Inferior parietal cortex (tissue), 1 donor: ENCODE results near the gene ASPRV1.

Experiments used
- DNase-seq: peaks from one replicate; pipeline ENCODE4 v3.0.0-alpha.2; 2016; ENCODE audit errors: extremely low spot score

The ASPRV1 gene

DNA sequence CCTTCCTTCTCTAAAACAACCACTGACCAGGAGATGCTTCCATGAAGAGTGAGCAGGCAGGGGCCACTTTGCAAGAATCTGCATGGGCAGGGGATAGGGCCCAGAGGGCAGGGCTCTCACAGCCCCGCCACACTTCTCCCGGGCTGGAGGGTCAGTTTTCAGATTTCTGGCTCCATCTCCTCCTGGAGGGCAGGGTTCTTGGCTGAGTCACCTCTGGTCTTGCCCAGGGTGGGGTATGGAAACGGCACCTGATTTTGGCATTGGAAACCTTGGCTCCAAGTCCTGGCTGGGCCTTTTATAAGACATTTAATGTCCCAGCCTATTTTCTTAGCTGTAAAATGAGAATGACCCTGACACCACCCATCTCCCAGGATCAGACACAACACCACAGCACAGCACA, 27.6 kb upstream of the ASPRV1 start:
- no peak for DNase-seq

DNA sequence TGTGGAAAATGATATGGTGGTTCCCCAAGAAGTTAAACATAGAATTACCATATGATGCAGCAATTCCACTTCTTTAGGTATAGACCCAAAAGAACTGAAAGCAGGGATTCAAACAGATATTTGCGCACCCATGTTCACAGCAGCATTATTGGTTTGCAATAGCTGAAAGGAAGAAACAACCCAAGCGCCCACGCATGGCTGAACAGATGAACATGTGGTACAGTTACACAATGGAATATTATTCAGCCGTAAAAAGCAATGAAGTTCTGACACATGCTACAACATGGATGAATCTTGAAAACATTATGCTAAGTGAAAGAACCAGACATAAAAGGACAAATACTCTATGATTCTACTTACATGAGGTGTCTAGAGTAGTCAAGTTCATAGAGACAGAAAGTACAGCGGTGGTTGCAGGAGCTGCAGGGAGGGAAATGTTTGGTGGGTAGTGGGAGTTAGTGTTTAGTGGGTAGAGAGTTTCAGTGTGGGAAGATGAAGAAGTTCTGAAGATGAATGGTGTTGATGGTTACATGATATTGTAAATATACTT, 26.7 kb upstream of the ASPRV1 start:
- DNase-seq = no peak

DNA sequence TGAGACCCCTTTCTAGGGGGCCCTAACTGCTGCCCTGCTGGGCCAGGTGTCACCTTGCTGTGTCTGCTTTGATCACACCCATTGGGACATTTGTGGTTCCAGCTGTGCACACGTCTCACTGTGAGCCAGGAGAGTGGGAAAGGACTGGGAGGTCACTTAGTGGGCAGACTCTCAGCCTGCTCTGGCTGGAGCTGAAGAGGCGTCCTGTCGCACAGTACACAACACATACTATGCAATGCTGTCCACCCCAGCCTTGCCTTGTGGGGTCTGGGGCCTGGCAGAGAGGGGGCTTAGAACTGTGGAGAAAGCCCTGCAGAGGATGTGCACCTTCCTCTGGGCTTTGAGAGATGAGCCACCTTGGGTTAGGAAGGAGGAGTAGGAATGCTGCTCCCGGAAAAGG, 25.3 kb upstream of the ASPRV1 start:
- no peak for DNase-seq

DNA sequence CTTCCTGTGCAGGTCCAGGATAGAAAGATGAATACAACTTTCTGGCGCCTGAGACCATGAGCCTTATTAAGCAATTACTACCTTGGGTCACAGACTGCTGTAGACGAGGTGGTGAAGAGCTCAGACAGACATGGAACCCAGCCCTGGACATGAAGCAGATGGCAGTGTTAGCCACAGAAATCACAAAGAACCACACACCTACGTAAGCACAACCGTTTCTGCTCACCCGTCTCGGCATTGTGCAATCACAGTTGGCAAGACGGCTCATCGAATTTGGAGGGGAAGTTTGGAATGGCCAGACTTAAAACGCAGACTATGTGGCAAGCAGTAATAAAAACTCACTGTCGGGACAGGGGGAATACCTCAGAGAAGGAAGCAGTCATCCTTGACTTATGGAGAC, 24.3 kb upstream of the ASPRV1 start:
- no peak for DNase-seq

DNA sequence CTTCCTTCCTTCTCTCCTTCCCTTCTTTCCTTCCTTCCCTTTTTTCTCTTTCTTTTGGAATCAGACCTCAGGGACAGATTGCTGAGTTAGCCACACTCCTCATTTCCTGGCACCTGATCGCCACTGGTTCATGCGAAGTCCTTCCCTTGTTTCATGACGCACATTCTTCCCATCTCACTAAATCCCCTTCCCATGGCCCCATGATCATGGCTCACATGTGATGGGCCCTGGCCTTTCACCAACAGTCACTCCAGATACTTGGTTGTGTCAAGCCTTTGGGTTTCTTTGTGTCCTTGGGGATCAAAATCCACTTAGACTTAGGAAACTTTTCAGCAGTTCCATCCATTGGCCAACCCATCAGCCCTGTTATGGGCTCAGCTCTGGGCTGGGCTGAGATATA, 23.8 kb upstream of the ASPRV1 start:
- no peak for DNase-seq

DNA sequence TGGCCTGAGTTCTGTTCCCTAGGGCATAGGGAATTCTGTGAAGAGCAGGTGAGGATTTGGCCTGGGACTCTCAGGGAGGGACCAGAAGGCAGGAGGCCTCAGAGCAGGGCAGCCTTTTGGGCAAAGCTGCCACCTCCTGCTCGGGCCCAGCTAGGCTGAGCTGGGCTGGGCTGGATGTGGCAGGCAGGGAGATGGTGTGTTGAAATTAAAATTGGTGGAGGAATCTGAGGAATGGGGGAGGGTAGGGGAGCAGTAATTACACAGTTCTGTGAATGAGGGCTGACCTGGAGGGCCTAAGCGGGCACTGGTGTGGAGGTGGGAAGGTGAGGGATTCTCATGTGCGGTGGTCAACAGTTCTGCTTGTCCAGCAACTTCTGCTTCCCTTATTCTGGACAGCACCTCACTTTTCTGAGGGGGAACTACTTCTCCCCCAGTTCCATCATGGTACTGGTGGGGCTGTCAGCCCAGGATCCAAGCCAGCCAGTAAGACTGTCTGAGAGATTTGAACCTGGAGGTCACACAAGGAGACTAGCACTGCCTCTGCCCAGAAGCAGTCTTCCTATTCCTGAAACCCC, 22.0 kb upstream of the ASPRV1 start:
- DNase-seq = no peak

DNA sequence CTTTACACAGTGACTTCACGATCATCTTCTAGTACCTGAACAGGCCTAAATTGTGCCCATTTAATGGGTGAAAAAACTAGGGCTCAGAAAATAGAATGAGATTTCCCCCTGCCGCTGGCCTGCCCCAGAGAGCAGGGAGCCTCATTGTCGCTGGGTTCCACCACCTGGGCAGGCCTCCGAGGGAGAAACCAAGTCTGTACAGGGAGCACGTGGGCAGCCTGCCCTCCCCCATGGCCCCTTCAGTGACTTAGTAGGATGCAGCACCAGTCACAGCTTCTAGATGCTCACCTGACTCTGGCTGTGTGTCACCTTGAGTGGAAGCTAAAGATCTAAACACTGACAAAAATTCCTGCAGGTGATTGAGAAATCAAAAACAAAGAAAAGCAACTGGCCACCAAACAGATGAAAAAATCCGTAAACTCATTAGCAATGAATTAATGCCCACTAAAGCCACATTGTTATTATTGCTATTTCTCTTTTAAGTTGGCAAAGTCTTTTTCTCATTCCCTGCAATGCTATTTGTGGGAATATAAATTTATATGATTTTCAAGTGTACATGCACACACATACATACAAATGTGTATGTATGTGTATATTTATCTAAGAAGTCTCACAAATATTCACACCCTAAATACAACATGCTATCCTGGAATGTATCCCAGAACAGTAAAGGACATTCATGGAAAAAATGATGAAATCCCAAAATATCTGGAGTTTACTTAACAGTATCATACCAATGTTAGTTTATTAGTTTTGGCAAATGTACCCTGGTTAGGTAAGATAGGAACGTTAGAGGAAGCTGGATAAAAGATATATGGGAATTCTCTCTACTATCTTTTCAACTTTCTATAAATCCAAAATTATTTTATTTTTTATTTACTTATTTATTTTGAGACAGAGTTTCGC, 18.7 kb upstream of the ASPRV1 start:
- DNase-seq = no peak

DNA sequence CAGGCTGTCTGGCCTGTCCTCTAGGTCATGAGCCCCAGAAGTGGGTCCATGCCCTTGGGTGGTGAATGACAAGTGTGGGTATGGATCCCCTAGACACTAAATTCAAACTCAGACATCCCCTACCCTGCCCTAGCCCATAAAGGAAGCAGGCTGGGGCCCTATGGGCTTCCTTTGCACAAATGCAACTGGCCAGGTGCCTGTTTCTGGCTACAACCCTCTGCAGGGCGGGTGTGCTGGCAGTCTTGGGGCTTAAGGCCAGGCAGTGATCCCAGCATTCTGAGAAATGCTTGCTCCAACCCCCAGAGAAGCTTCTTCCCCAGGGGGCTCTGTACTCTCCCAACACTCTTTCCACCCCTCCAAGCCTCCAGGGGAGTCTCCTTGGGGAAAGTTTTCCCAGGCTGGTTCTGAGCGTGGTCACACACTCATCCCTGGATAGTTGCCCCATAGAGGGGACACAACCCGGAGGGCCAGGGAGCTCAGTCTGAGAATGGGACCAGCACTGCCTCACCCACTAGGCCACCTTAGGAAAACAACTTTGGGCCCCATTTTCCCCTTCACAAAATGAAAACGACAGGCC, 16.6 kb upstream of the ASPRV1 start:
- DNase-seq = no peak

DNA sequence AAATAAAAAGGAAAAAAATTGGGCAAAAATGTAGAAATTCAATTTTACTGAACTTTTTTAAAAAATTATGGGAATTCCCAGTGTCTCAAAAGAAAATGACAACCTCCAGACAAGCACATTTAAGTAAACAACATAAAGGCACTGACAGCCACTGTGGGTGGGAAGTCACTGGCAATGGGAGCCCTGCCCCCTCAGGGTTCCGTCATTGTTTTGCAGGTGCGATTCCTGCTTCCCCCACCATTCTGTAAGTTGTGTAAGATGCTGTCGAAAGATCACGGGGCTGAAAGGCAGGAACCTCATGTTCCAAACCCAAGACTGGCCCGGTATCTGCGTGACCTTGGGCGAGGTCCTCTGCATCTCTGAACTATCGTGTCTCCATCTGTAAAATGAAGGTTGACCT, 15.8 kb upstream of the ASPRV1 start:
- DNase-seq = no peak

DNA sequence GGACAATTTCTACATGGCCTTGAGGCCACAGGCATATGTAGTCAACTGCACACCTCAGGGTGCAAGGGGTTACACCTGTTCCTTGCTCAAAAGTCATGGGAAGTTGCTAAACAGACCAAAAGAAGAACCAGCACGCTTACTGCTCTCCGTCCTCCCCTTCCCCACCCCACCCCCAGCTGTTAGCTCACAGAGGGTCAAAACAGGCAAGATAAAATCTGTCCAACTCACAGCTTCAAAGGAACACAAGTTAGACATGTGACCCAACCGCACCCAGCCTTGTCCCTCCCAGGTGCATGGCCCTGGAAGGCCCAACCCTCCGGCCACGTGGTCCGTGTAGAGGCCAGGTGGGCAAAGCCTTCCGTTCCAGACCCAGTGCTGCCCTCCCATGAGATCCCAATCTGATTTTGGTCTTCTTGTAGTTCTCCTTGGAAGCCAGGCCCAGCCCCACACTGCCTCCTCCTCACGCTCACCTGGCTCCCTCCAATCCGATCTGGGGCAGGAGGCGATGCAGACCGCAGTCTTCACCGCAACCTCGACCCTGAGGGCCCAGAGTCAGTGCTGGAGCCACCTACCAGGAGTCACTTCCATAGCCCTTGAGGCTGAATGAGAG, 14.5 kb upstream of the ASPRV1 start:
- peak; percentile 6 for DNase-seq

DNA sequence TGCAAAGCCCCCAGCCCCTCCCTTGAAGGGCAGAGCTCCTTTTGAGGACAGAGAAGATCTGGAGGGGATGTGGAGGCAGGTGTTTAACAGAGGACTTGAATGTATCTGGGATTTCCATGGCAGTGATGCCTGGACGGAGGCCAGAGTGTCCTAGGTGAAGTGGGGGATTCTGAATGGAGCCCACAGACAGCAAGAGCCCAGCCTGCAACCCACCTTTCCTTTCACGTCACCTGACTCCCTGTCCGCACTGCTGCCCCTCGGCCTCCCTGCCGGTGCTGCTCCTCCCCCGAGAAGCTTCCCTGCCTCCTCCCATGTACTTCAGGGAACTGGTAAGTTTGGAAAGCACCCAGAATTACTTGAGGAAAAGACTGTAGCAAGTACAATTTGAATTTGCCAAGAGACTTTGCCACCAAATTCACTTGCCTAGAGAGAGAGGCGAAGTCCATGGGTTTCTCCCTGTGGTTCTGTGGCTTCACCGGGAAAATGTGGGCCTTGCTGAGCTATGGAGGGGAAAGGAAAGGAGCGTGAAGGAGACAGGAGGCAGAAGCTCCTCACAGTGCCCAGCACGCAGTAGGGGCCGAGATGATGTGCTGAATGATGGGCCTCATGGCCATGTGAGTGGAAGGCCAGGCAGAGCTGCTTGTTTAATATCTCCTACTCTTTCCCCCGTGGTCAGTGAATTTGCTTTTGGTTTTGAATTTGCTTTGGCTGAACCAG, 13.9 kb upstream of the ASPRV1 start:
- no peak for DNase-seq

DNA sequence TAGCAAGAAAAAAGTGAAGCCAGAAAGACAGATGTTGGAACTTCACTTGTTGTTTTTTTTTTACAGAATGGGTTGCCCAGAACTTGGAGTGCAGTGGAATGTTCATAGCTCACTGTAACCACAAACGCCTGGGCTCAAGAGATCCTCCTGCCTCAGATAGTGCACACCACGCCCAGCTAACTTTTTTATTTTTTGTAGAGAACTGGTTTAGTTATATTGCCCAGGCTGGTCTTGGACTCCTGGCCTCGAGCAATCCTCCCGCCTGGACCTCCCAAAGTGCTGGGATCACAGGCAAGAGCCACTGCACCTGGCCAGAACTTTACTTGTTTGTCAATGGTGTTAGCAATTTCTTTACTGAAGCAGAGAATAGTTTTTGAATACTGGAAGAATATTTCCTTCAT, 11.9 kb upstream of the ASPRV1 start:
- DNase-seq = peak; percentile 3

DNA sequence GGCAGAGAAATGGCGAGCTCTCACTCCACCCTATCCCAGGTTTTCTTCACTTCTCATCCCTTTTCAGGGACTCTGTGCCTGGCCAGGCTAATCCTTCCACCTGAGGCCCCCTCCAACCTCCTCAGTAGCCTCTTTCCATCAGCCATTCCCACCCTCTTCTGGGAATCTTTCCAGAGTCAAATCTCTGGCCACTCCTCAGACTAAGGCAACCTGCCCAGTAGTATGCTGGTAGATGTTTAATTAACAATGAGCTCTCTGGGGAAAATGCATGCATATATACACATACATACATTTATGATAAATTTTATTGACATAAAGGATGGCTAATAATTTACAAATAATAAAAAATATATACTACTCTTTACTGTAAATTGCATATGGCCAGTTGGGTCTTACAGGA, 11.4 kb upstream of the ASPRV1 start:
- no peak for DNase-seq

DNA sequence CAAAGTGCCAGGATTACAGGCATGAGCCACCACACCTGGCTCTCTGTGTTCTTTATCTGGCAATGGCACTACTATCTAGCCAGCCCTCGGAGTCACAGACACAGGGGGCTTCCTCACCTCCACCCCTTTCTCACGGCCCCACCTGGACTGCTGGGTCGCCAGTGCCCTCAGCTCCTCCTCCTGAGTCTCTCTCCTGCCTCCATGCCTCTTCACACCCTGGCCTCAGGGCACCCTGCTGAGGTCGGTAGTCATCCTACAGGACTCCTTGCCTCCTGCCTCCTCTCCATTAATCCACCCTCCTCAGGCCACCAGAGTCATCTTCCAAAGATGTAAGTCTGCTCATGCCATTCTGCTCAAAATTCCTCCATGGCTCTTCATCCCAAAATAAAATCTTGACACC, 8.6 kb upstream of the ASPRV1 start:
- no peak for DNase-seq

DNA sequence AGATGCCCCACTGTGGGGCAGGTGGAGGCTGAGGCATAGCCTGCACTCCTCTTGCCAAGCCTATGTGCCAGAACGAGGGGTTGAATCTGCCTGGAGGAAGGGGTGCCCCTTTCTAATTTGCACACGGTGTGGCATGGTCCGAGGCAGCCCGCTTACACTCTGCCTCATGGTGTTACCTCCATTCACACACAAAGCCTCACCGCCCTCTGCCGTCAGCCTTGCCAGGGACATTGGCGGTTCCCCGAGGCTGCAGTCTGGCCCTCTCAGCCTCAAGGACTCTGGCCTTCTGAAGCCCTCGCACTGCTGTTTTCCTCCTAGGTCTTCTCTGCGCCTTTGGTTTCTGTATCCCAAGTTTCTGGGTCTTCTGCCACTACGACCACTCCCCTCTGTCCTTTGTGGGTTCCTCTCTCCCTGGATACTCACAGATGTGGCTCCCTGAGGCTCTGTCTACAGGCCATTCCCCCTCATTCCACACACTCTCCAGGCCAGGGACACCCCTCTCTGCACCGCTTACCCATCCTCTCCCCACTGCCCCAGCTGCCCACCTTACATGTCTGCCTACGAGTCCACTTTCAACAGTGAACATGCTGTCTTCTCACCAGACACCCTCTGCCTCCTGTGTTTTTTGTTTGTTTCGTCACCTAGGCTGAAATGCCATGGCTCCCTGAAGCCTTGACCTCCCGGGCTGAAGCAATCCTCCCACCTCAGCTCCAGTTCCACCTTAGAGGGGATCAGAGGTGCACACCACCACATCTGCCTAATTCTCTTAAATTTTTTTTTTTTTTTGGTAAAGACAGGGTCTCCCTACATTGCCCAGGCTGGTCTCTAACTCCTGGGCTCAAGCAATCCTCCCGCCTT, 7.9 kb upstream of the ASPRV1 start:
- no peak for DNase-seq

DNA sequence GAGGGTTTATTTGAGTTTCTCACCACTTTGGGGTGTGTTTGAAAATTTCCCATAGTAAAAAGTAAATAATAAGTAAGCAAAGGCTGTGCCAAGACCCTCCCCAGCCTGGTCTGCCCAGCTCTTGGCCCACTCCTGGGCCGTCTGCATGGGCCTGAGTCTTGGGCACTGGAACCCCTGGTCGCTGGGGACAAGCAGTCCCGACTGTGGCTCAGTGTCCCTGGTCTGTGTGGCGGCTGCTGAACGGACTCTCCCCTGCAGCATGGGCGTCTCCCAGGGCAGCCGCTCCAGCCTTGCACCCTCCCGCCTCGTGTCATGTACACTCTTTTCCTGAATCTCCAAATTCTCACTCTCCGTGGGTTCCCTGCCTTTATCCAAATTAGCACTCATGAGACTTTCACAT, 7.2 kb upstream of the ASPRV1 start:
- DNase-seq = no peak

DNA sequence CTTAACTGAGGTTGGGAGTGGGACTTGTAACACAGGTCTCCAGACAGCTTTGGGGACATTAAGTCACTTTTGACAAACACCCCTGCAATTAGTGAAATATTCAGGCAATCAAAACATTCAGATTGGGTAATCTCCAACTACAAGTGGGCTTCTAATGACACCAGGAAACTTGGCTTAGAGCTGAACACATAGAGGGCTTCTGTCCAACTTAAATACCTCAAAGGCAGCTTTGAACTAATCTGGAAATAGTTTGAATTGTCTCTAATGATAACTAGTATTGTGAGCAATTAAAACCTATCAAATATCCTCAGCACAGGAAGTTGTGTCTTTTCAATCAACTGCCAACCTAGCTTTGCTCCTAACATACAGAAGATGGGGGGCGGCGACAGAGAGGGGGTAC, 5.1 kb upstream of the ASPRV1 start:
- DNase-seq = no peak

DNA sequence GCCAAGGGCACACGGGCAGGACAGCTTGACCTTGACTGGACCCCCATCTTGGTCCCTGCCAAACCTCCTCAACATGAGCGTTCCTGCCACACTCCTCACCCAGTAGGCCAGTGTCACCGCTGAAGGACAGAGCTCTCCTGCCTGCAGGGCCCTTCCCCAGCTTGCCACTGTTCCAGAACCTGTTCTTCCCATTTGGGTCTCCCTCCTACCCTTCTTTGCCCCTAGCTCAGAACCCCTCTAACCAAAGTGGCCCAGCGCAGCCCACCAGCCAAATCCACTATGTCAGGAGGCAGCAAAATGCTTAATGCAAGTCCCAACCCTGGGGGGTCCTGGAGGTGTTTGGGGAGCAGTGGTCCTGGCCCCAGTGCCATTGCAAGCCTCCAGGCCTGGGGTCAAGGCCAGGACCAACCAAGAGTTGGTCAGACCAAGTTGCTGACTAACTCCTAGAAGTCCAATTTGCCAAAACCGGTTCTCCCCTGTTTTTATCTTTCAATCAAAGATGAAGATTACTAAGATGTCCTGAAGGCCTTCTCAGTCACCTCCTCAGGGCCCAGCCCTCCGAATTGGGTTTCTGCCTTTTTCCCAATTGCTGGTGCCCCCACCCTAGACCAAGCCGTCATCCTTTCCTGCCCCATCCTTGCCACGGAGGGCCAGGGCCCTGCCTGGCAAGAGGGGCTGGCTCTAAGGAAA, 4.5 kb upstream of the ASPRV1 start:
- DNase-seq = no peak

DNA sequence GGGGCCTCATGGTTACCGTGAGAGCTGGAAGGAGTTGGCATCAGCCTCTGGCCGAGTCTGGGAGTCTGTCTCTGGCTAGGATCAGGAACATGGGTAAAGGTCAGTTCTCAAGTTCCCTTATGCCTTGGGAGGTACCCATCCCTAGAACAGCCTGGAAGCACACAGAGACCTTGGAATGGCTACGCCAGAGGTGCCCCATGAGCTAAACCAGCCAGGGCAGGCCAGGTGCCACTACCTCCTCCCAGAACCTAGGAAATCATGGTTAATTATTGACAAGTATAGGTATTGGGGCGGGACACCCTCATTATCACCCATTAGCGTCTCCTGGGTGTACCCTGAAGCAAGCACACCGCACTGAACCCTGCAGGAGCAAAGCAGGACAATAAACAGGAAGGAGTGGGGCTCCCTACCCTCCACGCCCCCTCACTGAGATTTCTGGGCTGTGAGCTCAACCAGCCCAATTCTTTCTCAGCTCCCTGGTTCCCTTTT, 3.0 kb upstream of the ASPRV1 start:
- no peak for DNase-seq
